Endothelial cell of umbilical vein (primary cell): ENCODE results near the gene CPEB1. TPM values are rescaled to one million over a fixed set of nuclear protein-coding genes. Genes with fewer than 3 reads are reported as not detected.

Experiments used
- BruUV-seq: library from RNA; stranded (reverse); fragments of 400-500 nt; replicated peaks from 2 replicates; lab custom pipeline; 2021; lab: Mats Ljungman, UMichigan
- CTCF ChIA-PET: fragments of 300-600, 350-600 bp; sonication (Branson Sonifier 250); formaldehyde crosslinking; loops from one replicate; lab custom pipeline; 2021; ENCODE audit warnings: antibody characterized with exemption, inconsistent platforms; lab: Charles Lee
- POLR2A ChIA-PET: fragments of 300-600, 350-600 bp; sonication (Branson Sonifier 250); formaldehyde crosslinking; loops from one replicate; lab custom pipeline; 2021; ENCODE audit warnings: antibody characterized with exemption, inconsistent platforms; lab: Charles Lee
- DNase-seq: peaks from one replicate; pipeline ENCODE4 v3.0.0-alpha.2; 2011; ENCODE audit warnings: low read depth, low spot score
- FAIRE-seq: peaks from 2 replicates; lab custom pipeline; 2011; peaks lifted over from hg19 to GRCh38; lab: Jason Lieb, UNC
- H2AFZ ChIP-seq: 2 replicates; pipeline ENCODE4 v1.6.0; 2012; ENCODE audit warnings: low read depth, low read length, control low read depth, inconsistent platforms
- H3K27ac ChIP-seq: 2 replicates; pipeline ENCODE4 v1.5.1; 2011; ENCODE audit warnings: low read depth, mild to moderate bottlenecking, control low read depth, low read length, moderate library complexity; ENCODE audit not compliant: insufficient read depth
- H3K27me3 ChIP-seq, 2 experiments: 2 replicates each; pipeline versions ENCODE4 v1.6.0 to v1.6.1; 2011; ENCODE audit warnings: low read length in 2 of 2, mixed read lengths in 1 of 2; ENCODE audit not compliant: control insufficient read depth in 2 of 2, insufficient read depth in 2 of 2
- H3K36me3 ChIP-seq, 2 experiments: 2 replicates in 1 of 2; 3 replicates in 1 of 2; pipeline ENCODE4 v1.5.1; 2011; ENCODE audit warnings: low read length in 2 of 2, mild to moderate bottlenecking in 1 of 2, moderate library complexity in 1 of 2; ENCODE audit not compliant: control insufficient read depth in 2 of 2, insufficient read depth in 2 of 2; ENCODE audit errors: extremely low read depth in 1 of 2
- H3K4me1 ChIP-seq: 3 replicates; pipeline ENCODE4 v1.5.1; 2011; ENCODE audit warnings: mild to moderate bottlenecking, low read length; ENCODE audit not compliant: control insufficient read depth, insufficient read depth; ENCODE audit errors: extremely low read depth
- H3K4me2 ChIP-seq: 2 replicates; pipeline ENCODE4 v1.6.1; 2011; ENCODE audit warnings: low read length, control low read depth, mixed read lengths; ENCODE audit not compliant: insufficient read depth
- H3K4me3 ChIP-seq, 3 experiments: fragments of 200-600 bp in 1 of 3; sonication (generic), shearing (Covaris generic) in 1 of 3; replicated peaks in 1 of 3; 2 replicates each; pipeline ENCODE4 v1.5.1; 2011 to 2016; ENCODE audit warnings: control low read depth in 3 of 3, low read length in 3 of 3, mild to moderate bottlenecking in 2 of 3, inconsistent platforms in 1 of 3, low read depth in 1 of 3, moderate library complexity in 1 of 3; ENCODE audit not compliant: insufficient read depth in 1 of 3
- H3K79me2 ChIP-seq: 2 replicates; pipeline ENCODE4 v1.6.0; 2012; ENCODE audit warnings: low read length, inconsistent platforms; ENCODE audit not compliant: control insufficient read depth, insufficient read depth
- H3K9ac ChIP-seq: replicated peaks from 2 replicates; pipeline ENCODE3; 2011; ENCODE audit warnings: low read length, control low read depth; ENCODE audit not compliant: insufficient read depth; ENCODE audit errors: extremely low read depth
- H3K9me1 ChIP-seq: replicated peaks from 3 replicates; pipeline ENCODE4 v1.6.0; 2011; ENCODE audit warnings: mild to moderate bottlenecking, low read length; ENCODE audit not compliant: control insufficient read depth, insufficient read depth; ENCODE audit errors: extremely low read depth
- H3K9me3 ChIP-seq: replicated peaks from 2 replicates; pipeline ENCODE4 v1.5.1; 2012; ENCODE audit warnings: low read length, inconsistent platforms; ENCODE audit not compliant: control insufficient read depth, insufficient read depth
- H4K20me1 ChIP-seq: replicated peaks from 2 replicates; pipeline ENCODE3; 2011; ENCODE audit warnings: mild to moderate bottlenecking, low read length; ENCODE audit not compliant: control insufficient read depth, insufficient read depth; ENCODE audit errors: extremely low read depth
- EZH2 ChIP-seq: IDR thresholded peaks from 2 replicates; pipeline ENCODE4 v1.6.1; 2012; ENCODE audit warnings: borderline replicate concordance, low read depth, mild to moderate bottlenecking, moderate library complexity, low read length, inconsistent platforms; ENCODE audit not compliant: severe bottlenecking
- FOS ChIP-seq: IDR thresholded peaks from 2 replicates; pipeline ENCODE4 v1.6.1; 2011; ENCODE audit warnings: mild to moderate bottlenecking, low read length, moderate library complexity, borderline replicate concordance; ENCODE audit not compliant: insufficient read depth
- GATA2 ChIP-seq: IDR thresholded peaks from 2 replicates; pipeline ENCODE4 v1.7.0; 2011; ENCODE audit warnings: low read depth, mild to moderate bottlenecking, moderate library complexity, mixed read lengths, low read length; ENCODE audit not compliant: insufficient read length, insufficient read depth
- JUN ChIP-seq: IDR thresholded peaks from 2 replicates; pipeline ENCODE4 v1.6.1; 2011; ENCODE audit warnings: borderline replicate concordance, low read depth; ENCODE audit not compliant: insufficient read length, insufficient read depth
- MAX ChIP-seq: IDR thresholded peaks from 2 replicates; pipeline ENCODE4 v1.6.1; 2011; ENCODE audit not compliant: insufficient read depth, insufficient read length
- MYC ChIP-seq: IDR thresholded peaks from one replicate; pipeline ENCODE4 v1.6.1; 2011; ENCODE audit warnings: mild to moderate bottlenecking, low read depth, low read length
- POLR2AphosphoS5 ChIP-seq: IDR thresholded peaks from 2 replicates; pipeline ENCODE4 v1.6.1; 2012; ENCODE audit warnings: low read depth, mild to moderate bottlenecking, control low read depth, low read length, moderate library complexity; ENCODE audit not compliant: insufficient read depth
- dilution Hi-C: fragments of 300-500 bp; cut with MboI; formaldehyde crosslinking; loops from one replicate; pipeline ENCODE4 v1.15.0; 2019; ENCODE audit warnings: low sequenced_read_pairs; ENCODE audit not compliant: extremely low pct_ligation_motif_present
- intact Hi-C: fragments of 100-400 bp; cut with micrococcal nuclease; formaldehyde crosslinking; loops from one replicate; pipeline ENCODE4 v1.10.0; 2022
- polyA plus RNA-seq, 4 experiments: library from polyadenylated mRNA; depleted of rRNA in 3 of 4; stranded (reverse) in 3 of 4; unstranded in 1 of 4; fragments of >200 nt; gene quantifications; 2 replicates each; pipeline versions ENCODE4 v1.2.1 to v1.2.3, GENCODE V29; 2011 to 2012; ENCODE audit warnings: missing spikeins in 1 of 4
- total RNA-seq: library from RNA; stranded (reverse); gene quantifications from 2 replicates; pipeline ENCODE4 v1.2.3, GENCODE V29; 2021
- TF ChIP-seq, protein P1 (sequence below), 2 donors: IDR thresholded peaks; 1 replicate in 1 of 2; 2 replicates in 1 of 2; pipeline ENCODE4 v1.5.1; 2011; ENCODE audit warnings: low read length in 2 of 2, mild to moderate bottlenecking in 2 of 2, moderate library complexity in 2 of 2, control low read depth in 1 of 2, inconsistent platforms in 1 of 2, low read depth in 1 of 2; ENCODE audit not compliant: insufficient read depth in 1 of 2; ENCODE audit errors: extremely low read depth in 1 of 2

CPEB1 gene
- total and polyA plus RNA-seq, 2 donors (not counting 3 experiments of a cell fraction or from before 2014, with no cell fraction given): not detected

DNA sequence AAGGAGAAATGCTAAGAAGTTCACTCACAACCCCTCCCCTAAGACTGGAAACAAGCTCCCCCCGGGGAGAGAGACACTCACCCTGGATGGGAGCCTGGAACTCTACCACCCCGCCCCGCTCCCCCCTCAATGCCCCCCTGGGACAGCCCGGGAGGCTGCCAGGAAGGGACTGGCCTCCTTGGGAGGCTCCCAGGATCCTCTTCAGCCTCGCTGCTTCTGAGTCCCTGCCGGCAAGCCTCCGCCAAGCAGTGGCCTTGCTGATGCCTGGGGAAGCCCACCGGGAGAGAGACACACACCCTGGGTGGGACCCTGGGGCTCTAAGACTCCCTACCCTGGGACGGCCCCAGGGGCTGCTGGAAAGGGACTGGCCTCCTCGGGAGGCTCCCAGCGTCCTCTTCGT, 33.4 kb downstream of the CPEB1 start:
- intact Hi-C loops (no loop called here), dilution Hi-C loops (no loop called here)
- no peak for TF ChIP-seq GATA2
- no peak for TF ChIP-seq POLR2AphosphoS5
- TF ChIP-seq FOS: no peak
- TF ChIP-seq EZH2: no peak
- TF ChIP-seq MAX: no peak
- TF ChIP-seq MYC: no peak
- TF ChIP-seq JUN: no peak
- TF ChIP-seq, protein P1, sequence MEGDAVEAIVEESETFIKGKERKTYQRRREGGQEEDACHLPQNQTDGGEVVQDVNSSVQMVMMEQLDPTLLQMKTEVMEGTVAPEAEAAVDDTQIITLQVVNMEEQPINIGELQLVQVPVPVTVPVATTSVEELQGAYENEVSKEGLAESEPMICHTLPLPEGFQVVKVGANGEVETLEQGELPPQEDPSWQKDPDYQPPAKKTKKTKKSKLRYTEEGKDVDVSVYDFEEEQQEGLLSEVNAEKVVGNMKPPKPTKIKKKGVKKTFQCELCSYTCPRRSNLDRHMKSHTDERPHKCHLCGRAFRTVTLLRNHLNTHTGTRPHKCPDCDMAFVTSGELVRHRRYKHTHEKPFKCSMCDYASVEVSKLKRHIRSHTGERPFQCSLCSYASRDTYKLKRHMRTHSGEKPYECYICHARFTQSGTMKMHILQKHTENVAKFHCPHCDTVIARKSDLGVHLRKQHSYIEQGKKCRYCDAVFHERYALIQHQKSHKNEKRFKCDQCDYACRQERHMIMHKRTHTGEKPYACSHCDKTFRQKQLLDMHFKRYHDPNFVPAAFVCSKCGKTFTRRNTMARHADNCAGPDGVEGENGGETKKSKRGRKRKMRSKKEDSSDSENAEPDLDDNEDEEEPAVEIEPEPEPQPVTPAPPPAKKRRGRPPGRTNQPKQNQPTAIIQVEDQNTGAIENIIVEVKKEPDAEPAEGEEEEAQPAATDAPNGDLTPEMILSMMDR (IDR thresholded peaks at IDR 0.05; ENCODE audit: extremely low read depth in 1 of 2, insufficient read depth in 1 of 2, low read depth in 1 of 2, low read length in 2 of 2): no peak
- Histone ChIP-seq H3K27me3 (no peaks in the 10 kb centered on the region), H3K9me1 (no peaks in the 10 kb centered on the region), H3K27ac (no peak overlapping the region), H3K9ac (no peak overlapping the region), H3K36me3 (no peaks in the 10 kb centered on the region), H2AFZ (no peak overlapping the region), H3K4me3 (no peak overlapping the region), H4K20me1 (no peaks in the 10 kb centered on the region), H3K9me3 (no peaks in the 10 kb centered on the region), H3K4me1 (no peaks in the 10 kb centered on the region), H3K79me2 (no peaks in the 10 kb centered on the region), H3K4me2 (no peak overlapping the region)
- FAIRE-seq (no peak), DNase-seq (no peak)
- BruUV-seq: no TSS peak
- POLR2A ChIA-PET: no interaction called here
- CTCF ChIA-PET: no interaction called here
